Measurements from ENCODE around the gene CLASP1. TPM values are rescaled to one million over a fixed set of nuclear protein-coding genes. Genes with fewer than 3 reads are reported as not detected.

CLASP1 gene
- total RNA-seq, 4 donors from 2014 or later, result 28.9 to 58.0 (median 41.9) TPM

DNA sequence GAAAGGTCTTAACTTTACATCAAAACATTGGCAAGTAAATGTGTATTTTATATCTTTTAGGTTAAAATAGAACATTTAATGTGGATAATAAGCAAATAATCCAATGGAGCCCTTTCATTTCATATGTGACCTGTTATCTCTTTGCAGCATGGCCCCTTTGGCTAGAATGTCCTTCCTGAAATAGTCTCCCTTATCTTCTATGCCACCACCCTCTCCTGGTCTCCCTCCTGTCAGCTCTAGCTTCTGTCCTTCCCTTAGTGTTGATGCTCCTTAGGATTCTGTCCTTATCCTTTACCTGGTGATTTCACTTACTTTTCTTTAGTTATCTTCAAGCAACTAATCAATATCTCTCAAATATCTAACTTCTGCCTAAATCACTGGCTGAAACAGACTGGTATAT, 277.2 kb downstream of the CLASP1 start:
- Histone ChIP-seq H3K36me3 (peaks cover 23 to 100% (median 35%) of the 10 kb centered on the region in 3 donors), H3K4me1 (no peaks in the 10 kb centered on the region), H3K27me3 (no peaks in the 10 kb centered on the region), H3K4me3 (no peak overlapping the region), H3K27ac (no peak overlapping the region), H3K9me3 (no peaks in the 10 kb centered on the region)
- no peak for DNase-seq
- TF ChIP-seq CTCF (IDR thresholded peaks at IDR 0.05), result no peak
- no peak for TF ChIP-seq POLR2A (IDR thresholded peaks at IDR 0.05)
- intact Hi-C loops (cut with DNase I), result no loop called here

- Histone ChIP-seq H3K9me3 (no peaks in the 10 kb centered on the region), H3K4me3 (no peak overlapping the region), H3K27ac (no peak overlapping the region), H3K4me1 (peaks cover 0 to 7% (median 6%) of the 10 kb centered on the region in 3 donors), H3K27me3 (no peaks in the 10 kb centered on the region), H3K36me3 (peaks cover 9 to 99% (median 12%) of the 10 kb centered on the region in 3 donors)
- intact Hi-C loops (cut with DNase I), result no loop called here
- TF ChIP-seq POLR2A (IDR thresholded peaks at IDR 0.05), result no peak
- TF ChIP-seq CTCF (IDR thresholded peaks at IDR 0.05), result no peak
- no peak for DNase-seq
These were observed 280.4 kb downstream of the CLASP1 start for GRCh38 chr2:121368836-121369235.

- H3K4me3 ChIP-seq, result no peak overlapping the region
- H3K36me3 ChIP-seq, result peaks cover 9 to 99% (median 11%) of the 10 kb centered on the region in 3 donors
- DNase-seq, result no peak
- TF ChIP-seq POLR2A (IDR thresholded peaks at IDR 0.05) (no peak), CTCF (IDR thresholded peaks at IDR 0.05) (no peak)
- no peaks in the 10 kb centered on the region for H3K27me3 ChIP-seq
- H3K4me1 ChIP-seq, result peaks cover 0 to 14% (median 7%) of the 10 kb centered on the region in 3 donors
- 91 to 97% methylated on average over 7 of the region's 7 CpGs for WGBS, 2 donors
- H3K27ac ChIP-seq, result no peak overlapping the region
- intact Hi-C loops (cut with DNase I), result no loop called here
- H3K9me3 ChIP-seq, result no peaks in the 10 kb centered on the region
These were observed 281.1 kb downstream of the CLASP1 start for GRCh38 chr2:121368155-121368554.

DNA sequence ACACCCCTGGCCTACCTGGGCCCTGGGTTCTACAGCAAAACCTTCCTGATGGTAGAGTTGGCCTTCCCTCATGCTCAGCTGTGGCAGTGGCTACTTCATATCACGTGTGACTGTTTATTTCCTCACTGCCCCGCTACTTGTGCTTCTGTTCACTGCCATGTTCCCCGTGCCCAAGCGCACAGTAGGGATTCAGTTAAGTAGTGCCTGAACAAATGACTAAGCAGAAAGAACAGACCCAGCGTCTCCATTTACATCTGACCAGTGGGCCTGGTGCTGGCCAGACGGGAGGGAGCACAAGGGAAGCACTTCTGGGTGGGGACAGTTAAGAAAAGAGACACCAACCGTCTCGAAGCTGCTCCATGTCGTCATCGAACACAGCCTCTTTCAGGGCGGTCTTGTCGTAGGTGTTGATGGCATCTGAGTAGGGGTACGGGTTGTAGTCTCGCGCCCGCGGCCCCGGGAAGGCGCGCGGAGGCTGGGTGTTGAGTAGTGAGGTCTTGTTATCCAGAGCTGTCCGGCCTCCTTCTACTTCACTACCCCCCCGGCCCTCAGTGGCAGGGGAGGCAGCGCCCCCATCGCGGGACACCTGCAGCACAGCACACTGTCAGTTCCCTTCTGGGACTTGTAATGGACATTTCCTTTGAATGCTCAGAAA, 281.9 kb downstream of the CLASP1 start:
- H3K9me3 ChIP-seq, result no peaks in the 10 kb centered on the region
- H3K36me3 ChIP-seq, result peaks cover 12 to 99% (median 17%) of the 10 kb centered on the region in 3 donors
- no peak overlapping the region for H3K4me3 ChIP-seq
- peaks cover 0 to 19% (median 7%) of the 10 kb centered on the region in 3 donors for H3K4me1 ChIP-seq
- WGBS, 2 donors, result 90 to 94% methylated on average over 4 to 26 of the region's 26 CpGs
- intact Hi-C loops (cut with DNase I), result no loop called here
- no peak overlapping the region for H3K27ac ChIP-seq
- H3K27me3 ChIP-seq, result no peaks in the 10 kb centered on the region
- DNase-seq, result no peak
- no peak for TF ChIP-seq POLR2A (IDR thresholded peaks at IDR 0.05)
- TF ChIP-seq CTCF (IDR thresholded peaks at IDR 0.05), result no peak

GRCh38 chr2:121366040-121366439, 283.2 kb downstream of the CLASP1 start:
- no peak for TF ChIP-seq CTCF (IDR thresholded peaks at IDR 0.05)
- no peak for TF ChIP-seq POLR2A (IDR thresholded peaks at IDR 0.05)
- intact Hi-C loops (cut with DNase I), result no loop called here
- no peaks in the 10 kb centered on the region for H3K27me3 ChIP-seq
- no peaks in the 10 kb centered on the region for H3K9me3 ChIP-seq
- H3K36me3 ChIP-seq, result peaks cover 20 to 99% (median 20%) of the 10 kb centered on the region in 3 donors
- H3K4me1 ChIP-seq, result peaks cover 0 to 22% (median 7%) of the 10 kb centered on the region in 3 donors
- H3K4me3 ChIP-seq, result no peak overlapping the region
- H3K27ac ChIP-seq, result no peak overlapping the region
- no peak for DNase-seq
